HG03108 (cell line): ENCODE data around the gene DMD.

Experiments used
- ATAC-seq: cut with Tn5 transposase; IDR thresholded peaks from one replicate; pipeline ENCODE4 v1.9.1; 2021; ENCODE audit warnings: moderate library complexity; ENCODE audit not compliant: unreplicated experiment

Gene DMD

DNA sequence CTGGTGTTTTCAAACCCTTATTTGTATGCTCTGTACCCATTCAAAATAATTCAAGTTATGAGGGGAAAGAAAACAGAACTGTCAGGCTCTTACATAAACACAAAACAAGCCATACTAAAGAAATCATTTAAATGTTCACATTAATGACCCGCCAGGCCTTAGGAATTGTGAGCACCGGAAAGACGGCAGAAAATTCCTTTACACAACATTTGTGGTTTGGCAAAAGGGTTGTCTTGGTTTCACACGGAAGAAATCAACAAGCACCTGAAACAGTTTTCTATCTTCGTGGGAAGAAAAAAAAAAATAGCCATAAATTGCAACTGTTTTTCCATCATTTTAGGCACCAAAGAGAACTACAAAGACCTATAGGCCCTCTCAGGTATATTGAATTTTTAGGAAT, 1951.0 kb downstream of the DMD start:
- ATAC-seq = no peak

DNA sequence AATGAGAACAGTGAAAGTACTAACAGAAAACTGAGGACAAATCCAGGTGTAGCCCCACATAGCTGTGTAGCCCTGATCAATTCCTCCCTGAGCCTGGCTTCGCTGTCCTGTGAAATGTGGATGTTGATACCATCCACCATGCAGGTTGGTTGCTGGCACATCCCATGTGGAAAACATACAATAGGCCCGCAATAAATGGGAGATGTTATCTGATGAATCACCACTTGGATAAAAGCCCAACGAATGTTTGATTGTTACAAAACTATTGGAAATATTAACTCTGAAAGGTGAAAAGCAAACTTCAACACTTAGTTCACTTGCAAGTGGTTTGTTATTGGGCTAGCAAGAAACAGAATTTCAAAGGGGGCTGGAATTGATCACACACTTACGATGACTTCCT, 1953.2 kb downstream of the DMD start:
- no peak for ATAC-seq

DNA sequence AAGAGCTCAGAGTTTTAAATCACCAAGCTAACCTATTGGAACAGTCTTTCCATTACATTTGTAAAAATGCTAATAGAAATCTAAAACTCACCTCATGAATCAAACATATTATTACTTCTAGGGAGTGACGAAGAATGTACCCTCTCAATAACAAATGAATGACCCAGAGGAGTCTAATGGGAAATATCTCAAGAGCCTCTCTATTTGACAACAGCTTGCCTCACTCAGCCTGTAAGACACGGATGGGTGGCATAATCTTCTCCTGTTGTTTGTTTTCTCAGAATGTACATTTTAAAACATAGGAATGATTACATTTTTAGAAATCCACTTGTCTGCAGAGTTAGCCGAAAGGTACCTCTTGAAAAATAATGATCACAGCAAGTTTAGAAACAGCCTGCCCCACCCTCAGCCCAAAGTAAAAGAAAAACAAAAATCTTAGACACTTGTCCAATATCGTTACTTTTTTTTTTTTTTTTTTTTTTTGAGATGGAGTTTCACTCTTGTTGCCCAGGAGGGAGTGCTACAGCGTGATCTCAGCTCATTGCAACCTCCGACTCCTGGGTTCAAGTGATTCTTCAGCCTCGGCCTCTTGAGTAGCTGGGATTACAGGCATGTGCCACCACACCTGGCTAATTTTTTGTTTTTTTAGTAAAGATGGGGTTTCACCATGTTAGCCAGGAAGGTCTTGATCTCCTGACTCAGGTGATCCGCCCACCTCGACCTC, 1955.9 kb downstream of the DMD start:
- ATAC-seq = no peak

DNA sequence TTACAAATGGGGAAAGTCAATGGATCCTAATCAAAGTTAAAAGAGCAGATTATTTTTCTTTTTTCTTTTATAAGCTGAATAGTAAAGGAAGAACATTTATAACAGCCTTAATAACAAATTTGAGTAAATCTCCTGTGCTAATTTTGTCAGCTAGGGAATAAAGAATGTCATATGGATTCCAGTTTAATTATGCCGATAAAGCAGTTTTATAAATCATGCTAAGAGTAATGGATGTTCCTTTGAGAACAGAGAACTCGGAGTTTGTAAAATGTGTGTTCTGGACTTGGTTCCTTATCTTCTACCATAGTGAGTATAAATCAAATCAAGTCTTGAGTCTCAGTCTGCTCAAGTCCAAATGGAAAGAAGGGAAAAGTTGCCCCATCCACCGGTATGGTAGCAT, 1959.2 kb downstream of the DMD start:
- ATAC-seq = no peak

DNA sequence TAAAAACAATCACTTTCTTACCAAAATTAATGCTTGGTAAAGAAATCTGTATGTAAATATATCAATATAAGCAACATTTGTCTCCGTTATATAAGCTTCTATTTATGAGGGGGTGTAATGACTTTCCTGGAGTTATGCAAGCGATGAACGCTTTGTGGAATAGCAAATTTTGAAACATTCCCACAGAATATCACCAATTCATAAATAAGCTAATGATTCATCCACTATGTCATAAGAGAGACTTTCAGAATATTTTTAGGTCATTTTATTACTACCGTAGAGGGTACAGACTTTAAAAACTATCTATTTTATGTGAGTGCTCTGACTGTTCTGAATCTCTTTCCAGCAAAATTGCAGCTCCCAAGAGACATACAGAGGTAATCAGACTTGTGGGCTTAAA, 1960.0 kb downstream of the DMD start:
- ATAC-seq = no peak

DNA sequence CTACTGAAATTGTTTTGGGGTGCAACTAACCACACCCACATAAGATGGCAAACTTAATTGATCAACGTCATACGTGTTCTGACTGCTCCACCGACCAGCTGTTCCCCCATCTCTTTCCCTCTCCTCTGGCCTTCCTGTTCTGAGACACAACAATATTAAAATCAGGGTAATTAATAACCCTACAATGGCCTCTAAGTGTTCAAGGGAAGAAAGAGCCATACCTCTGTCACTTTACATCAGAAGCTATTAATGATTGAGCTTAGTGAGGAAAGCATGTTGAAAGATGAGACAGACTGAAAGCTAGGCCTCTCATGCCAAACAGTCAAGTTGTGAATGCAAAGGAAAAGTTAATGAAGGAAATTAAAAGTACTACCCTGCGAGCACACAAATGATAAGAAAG, 1965.6 kb downstream of the DMD start:
- peak; percentile 74 for ATAC-seq

DNA sequence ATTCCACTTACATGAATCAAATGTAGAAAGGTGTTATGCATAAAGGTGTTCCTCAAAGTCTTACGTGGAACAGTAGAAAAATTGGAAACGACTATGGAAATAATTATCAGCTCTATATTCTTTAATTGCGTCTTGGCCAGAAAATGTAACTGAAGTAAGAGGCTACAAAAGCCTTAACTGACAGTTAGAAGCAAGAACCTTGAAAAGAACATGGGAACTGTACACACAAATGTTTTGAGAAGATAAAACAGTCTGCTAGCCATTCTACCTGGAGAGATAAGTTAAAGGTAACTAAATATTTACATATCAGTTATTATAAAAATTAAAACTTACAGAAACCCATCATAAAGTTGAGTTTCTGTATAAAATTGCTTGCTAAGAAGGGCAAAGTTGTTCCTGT, 1967.5 kb downstream of the DMD start:
- ATAC-seq = no peak

DNA sequence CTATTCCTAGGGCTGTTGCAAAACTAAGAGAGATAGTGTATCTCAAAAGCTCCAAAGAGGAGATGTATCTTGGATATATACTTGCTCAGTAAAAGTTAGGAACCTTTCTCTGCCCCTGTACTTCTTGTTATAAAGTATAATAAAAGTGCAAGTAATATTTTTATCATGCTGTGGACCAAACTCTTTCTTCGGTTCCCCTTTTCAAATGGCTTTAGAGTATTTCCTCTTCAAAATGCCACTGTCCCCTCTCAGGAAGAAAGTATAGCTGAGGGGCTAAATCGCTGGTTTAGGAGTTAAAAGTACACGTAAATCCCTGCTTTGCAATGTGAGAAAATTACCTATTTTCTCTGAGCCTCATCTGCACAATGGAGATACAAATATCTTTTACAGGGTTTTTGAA, 1970.4 kb downstream of the DMD start:
- ATAC-seq = no peak

DNA sequence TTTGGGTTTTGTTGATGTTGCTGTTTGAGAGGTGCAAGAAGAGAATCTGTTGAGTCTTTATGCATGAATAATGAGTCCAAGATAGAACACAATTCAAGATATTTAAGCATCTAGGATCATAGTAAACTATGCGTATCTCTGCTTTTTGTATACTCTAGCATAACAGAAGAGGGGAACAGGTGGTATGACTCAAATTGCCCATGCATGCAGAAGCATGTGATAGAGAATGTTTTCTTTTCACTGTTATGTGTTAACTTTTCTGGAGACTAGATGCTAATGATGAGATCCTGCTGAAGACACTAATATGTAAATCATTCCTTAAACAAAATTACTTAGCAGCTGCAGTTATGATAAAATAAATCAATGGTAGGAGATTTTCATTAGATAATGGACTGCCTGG, 1974.2 kb downstream of the DMD start:
- peak; percentile 50 for ATAC-seq

DNA sequence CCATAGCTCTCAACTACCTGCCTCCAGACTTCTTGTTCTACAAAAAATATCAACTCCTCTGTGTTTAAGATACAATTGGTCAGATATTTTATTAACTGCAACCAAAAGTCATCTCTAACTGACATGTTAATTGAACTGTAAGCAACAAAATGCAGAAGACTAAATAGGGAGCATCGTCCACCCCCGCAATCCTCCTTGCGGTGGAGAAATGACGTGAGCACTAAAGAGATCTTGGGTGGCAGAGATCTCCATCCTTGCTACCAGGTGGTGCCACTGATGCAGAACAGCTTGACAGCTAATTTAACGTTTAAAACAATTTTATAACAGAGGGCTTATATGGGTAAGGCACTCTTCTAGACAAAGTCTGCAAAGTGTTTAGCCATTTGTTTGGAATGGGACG, 1975.1 kb downstream of the DMD start:
- peak; percentile 33 for ATAC-seq

DNA sequence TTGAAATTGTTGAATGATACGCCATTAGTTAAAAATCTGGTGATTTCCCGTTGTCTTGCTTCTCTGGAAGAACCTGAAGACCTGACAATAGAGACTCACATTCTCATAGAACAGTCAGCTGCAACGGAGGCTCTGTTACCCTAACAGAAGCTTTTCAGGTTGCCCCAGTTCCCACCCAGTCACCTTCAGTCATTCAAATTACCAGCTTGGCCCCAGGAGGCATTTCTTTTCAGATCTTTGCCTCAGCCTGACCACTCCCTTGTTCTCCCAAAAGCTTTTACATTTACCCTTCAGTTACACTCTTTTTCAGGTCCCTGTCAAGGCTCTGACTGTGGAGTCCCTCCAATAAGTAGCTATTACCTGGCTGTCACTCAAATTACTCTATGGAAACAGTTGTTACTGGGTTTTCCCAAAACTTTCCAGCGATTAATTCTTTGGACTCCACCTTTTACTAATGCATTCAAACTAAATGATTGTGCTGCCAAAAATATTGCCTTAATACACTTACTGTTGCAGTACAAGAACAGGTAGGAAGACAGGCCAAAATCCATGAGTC, 1977.3 kb downstream of the DMD start:
- no peak for ATAC-seq

DNA sequence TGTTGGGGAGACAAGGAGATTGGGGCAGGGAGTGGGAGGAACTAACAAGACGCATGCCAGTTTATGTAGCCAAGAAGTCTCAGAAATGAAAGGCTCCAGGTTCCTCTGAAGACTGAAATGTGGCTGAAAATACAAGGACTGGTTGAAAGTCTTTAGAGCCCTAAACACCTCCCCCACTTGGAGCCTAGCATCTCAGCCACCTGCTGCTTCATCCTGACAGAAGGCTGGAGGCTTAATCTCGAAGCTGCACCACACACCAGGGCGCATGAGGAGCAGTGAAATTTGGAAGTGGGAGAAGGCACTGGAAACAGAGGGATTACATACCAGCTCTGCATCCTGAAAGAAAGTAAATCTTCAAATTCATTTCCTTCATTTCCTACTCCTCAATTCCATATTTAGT, 1978.8 kb downstream of the DMD start:
- no peak for ATAC-seq

DNA sequence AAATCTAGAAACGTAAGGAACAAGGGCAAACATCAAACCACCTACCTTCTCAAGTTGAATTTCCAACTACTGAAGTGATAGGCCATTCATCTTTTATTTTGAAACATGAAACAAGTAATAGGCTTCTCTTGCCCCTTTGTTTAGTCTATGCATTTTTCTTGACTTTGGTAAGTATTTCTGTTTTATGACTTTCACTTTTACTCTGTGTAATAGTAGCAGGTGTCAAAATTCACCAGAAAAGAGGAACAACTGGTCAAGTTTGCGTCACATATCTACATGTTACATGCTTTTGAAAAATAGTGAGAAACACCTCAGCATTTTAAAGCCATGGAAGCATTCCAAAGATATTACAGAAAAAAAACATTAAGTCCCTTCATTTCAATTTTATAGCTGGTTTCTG, 1982.4 kb downstream of the DMD start:
- ATAC-seq = peak; percentile 78

DNA sequence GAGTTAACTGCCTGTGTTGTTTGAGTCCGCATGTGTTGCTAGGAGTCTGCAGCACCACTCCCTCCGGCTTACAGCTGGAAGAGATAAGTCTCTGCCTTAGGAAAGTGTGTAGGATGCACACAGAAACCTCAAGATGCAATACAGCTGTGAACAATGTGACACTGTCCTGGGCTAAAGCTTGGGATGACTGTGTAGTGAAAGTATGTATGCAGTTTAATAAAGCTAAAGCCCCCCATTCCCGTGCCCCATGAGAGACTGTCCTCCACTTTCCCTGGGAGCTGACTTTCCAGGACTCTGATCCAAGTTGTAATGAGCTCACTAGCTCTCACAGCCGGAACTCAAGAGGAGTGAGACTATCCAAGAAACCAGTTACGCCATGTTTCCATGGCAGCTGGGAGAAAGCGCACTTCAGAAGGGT, 1982.9 kb downstream of the DMD start:
- ATAC-seq = no peak

DNA sequence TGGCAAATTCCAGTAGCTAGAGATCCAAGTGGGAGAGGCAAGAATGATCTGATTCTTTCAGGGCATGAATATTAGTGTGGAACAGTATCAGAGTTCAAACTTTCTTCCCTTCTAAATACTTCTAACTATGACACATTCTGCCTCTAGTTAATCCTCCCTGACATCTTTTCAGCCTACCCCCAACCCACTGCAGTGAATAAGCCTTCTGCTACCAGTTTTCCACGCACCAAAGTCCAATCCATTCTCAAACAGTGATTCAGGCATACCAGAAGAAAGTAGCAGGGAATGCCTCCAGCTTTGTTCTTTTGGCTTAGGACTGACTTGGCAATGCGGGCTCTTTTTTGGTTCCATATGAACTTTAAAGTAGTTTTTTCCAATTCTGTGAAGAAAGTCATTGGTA, 1984.1 kb downstream of the DMD start:
- no peak for ATAC-seq

DNA sequence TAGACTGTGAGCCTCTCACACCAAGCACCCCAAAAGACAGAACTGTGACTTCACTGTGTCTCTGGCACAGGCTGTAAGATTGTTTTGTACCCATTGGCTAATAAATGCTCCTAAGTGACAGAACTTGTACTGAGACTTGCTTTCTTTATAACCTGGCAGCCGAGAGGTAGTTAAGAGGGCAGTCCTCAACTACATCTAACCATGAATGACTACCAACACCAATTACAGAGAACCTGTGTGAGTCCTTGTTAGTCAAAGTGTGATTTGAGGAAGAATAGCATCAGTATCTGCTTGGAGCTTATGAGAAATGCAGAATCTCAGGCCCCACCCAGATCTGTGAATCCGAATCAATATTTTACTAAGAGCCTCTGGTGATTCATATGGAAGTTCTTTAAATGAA, 1985.5 kb downstream of the DMD start:
- ATAC-seq = no peak

DNA sequence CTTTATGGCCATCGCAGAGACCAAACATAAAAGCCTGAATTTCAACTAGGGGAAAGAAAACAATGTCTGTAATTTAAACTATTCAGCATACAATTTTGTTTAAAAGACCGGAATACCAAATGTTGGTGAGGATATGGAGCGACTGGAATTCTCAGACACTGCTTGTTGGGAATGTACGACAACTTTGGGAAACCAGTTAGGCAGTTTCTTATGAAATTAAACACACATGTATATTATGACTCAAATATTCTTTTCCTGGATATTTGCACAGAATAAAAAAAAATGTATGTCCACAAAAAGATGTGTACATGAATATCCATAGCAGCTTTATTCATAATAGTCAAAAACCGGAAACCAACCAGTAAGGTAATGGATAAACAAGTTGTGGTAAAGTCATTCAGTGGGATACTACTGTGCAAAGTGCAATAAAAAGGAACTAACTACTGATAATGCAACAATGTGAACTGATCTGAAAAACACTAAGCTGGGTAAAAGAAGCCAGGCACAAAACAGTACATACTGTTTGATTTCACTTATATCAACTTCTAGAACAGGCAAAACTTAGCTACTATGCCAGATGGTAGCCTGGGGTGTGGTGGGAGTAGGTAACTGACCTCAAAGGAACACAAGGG, 1986.9 kb downstream of the DMD start:
- no peak for ATAC-seq

DNA sequence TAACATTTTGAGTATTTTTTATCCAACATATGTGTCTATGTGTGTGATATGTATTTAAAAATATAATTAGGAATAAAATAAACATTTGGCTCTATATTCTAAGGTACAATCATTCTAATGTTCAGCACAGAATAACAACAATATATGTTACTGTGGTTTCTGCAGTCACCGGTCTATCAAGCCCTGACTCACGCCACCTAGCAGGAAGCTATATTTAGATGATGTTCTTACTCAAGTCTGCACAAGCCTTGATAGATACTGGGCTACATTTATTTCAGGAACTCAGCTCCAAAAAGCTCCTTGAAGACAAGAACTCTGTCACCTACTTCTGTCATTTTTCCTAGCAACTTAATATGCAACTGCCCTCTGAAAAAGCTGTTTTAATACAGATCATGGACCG, 1987.5 kb downstream of the DMD start:
- no peak for ATAC-seq

DNA sequence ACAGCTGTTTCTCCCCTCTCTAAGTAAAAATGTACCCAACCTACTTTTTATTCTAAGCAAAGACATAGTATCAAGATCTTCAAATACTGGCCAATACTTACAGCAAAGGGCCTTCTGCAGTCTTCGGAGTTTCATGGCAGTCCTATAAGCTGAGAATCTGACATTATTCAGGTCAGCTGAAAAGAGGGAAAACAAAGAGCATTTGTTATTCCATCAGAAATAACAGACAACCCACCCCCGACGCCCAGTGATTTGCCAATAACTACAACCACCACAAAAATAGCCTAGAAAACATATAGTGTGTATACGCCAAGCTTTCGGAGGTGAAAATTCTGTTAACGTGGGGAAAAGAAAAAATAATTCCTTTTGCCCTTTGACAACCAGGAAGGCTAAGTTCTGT, 1988.4 kb downstream of the DMD start:
- ATAC-seq = no peak

DNA sequence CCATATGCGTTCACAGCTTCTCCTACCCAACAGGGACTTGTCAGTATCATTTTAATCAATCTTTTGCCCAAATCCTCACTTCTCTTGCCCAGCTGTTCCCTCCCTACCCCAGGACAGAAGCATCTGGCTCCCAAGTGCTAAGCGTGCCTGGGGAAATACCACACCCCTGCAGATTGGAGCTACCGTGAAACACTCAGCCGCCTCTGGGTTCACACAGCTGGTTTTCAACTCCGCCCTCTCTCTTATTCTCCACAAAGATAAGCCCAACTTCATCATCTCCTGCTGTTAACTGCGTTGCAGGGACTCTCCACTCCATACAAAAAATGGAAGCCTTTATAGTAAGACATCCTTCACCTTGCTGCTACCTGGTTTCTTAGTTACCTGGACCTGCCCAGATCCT, 1992.2 kb downstream of the DMD start:
- ATAC-seq = no peak

DNA sequence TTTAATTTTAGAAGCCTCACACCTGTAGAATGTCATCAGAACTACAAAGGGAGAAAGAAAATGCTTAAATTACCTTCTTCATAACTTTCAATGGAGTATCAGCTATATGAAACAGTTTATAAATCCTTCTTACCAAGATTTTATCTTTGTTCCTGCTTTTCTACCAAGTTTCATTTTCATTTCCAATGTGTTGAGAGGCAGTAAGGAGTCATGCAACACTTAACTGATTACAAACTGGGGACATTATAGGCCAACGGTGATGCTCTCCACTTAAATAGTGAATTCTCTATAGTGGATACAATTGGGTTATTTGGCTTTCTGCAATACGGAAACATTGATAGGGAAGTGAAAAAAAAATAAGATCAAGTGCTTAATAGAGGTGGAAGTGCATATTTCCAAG, 1994.3 kb downstream of the DMD start:
- ATAC-seq = no peak

DNA sequence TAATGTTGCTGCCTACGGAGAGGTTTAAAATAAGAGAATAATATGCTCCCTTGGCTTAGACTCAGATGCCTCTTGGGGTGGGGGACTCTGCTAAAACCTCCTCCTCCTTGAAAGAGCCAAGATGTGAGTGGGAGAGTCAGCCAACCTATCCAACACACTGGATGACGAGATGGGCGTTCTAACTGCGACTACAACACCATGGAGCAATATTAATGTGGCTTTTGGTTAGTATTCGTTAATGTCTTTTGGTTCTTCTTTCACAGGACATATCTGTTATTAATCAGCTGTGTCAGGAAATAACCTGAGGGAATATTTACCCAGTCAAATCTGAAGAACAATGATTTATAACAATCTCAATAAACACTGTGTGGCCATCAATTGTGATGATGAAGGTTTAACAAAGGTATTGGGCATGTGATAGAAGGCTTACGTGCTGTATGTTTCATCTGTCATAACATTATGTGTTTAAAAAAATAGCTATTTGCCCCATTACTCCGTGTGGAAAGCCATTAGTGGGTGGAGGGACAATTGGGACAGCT, 1996.0 kb downstream of the DMD start:
- ATAC-seq = no peak
